Measurements from ENCODE around the gene EGLN2. TPM values are rescaled to one million over a fixed set of nuclear protein-coding genes. Genes with fewer than 3 reads are reported as not detected.

EGLN2 gene
- total and polyA plus RNA-seq, 9 of the 15 experiments (the other 6 are each of a cell fraction or from before 2014, with no cell fraction given): 9.6 to 114 (median 71.0) TPM

- TF ChIP-seq CREB3L1 (IDR thresholded peaks at IDR 0.05; ENCODE audit: borderline replicate concordance, low read depth) (peak; percentile 79; the same call in 1 of the 2 replicates), FOS (IDR thresholded peaks at IDR 0.05; ENCODE audit: extremely low read depth, insufficient read length) (no peak), TCF3 (CRISPR knock-in tag; IDR thresholded peaks at IDR 0.05) (no peak), HOXB6 (CRISPR knock-in tag; IDR thresholded peaks at IDR 0.05; ENCODE audit: borderline replicate concordance) (no peak), ZNF696 (CRISPR knock-in tag; conservative IDR thresholded peaks at IDR 0.05) (no peak), RBM14 (IDR thresholded peaks at IDR 0.05; ENCODE audit: borderline replicate concordance, insufficient read depth, low read depth, low read length) (no peak), USF2 (CRISPR knock-in tag; IDR thresholded peaks at IDR 0.05) (no peak), ZBTB49 (CRISPR knock-in tag; IDR thresholded peaks at IDR 0.05; ENCODE audit: borderline replicate concordance) (no peak), SLC30A9 (CRISPR knock-in tag; IDR thresholded peaks at IDR 0.05) (no peak), FOXJ3 (CRISPR knock-in tag; IDR thresholded peaks at IDR 0.05) (no peak), PURB (CRISPR knock-in tag; IDR thresholded peaks at IDR 0.05; ENCODE audit: low read depth) (no peak), RBM17 (IDR thresholded peaks at IDR 0.05; ENCODE audit: borderline replicate concordance, low read depth, low read length) (no peak), CC2D1A (IDR thresholded peaks at IDR 0.05) (0 out of 2 replicates have a peak, but pooled peaks have one; percentile 48), KLF16 (IDR thresholded peaks at IDR 0.05) (peak; percentile 27; the same call in 1 of the 2 replicates)
- TF ChIP-seq, protein P1, sequence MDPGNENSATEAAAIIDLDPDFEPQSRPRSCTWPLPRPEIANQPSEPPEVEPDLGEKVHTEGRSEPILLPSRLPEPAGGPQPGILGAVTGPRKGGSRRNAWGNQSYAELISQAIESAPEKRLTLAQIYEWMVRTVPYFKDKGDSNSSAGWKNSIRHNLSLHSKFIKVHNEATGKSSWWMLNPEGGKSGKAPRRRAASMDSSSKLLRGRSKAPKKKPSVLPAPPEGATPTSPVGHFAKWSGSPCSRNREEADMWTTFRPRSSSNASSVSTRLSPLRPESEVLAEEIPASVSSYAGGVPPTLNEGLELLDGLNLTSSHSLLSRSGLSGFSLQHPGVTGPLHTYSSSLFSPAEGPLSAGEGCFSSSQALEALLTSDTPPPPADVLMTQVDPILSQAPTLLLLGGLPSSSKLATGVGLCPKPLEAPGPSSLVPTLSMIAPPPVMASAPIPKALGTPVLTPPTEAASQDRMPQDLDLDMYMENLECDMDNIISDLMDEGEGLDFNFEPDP (CRISPR knock-in tag; IDR thresholded peaks at IDR 0.05): no peak
Observed at GRCh38 chr19:40797963-40798682, 868 bp upstream of the EGLN2 start (continued).

Data from K562 (cell line).